ENCODE results near the gene TRPM1. TPM values are rescaled to one million over a fixed set of nuclear protein-coding genes. Genes with fewer than 3 reads are reported as not detected.
A peak's percentile ranks its signal among the peaks of the same experiment; 100 is the strongest.

The TRPM1 gene
- total RNA-seq (not detected), polyA plus RNA-seq (not detected), total RNA-seq (not detected)

DNA sequence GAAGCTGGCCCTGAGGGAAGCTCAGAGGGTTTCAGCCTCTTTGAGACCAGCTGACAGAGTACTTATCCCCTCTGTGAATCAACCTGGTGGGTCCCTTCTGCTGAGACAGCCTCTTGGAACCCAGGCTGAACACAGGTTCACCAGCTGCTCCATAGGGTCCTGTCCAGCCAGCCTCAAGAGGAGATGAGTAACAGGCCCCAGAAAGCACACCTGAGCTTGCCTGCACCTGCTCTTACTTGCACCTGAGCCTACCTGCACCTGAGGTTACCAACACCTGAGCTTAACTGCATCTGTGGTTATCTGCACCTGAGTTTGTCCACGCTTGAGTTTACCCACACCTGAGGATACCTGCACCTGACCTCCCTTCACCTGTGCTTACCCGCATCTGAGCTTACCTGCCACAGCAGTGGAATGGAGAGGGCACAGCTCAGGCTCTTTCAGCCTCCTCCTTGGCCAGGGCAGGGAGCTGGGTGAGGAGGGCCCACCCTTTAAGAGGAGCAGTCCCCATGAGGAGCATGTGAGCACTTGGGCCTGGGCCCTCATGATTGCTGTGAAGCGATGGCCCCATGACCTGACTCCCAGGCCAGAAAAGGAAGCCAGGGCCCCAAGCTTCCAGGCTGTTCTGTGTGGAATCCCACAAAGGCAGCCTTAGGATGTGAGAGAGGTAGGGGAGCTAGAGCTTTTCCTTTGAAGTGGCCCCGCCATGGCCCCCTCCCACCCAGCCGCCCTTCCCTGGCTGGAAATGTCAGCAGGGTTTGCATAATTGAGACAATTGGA is at the start of gene TRPM1:
TRPM1 (minus strand) TSS at position 464 of the 777 bp plus-strand sequence. CDS start 20,370 bp downstream, outside the sequence.
- intact Hi-C loops (cut with micrococcal nuclease) = no loop called here
- Mint-ChIP-seq H3K4me3 (no peak within 1 kb of the TSS), H3K27ac (no peak within 1 kb of the TSS), H3K9me3 (no peaks in the 10 kb centered on the region), H3K36me3 (no peaks in the 10 kb centered on the region), H3K27me3 (peaks cover 0 to 9% (median 0%) of the 10 kb centered on the region in 5 donors), H3K4me1 (peaks cover 0 to under 1% (median 0%) of the 10 kb centered on the region in 7 donors)
- ChIA-PET CTCF (interaction anchor here (0.6 kb wide), 1 partner anchor 48 kb away, joined by 3 read pairs; no protein-coding TSS in a partner anchor), POLR2A (no interaction called here)
- H3K27ac ChIP-seq (ENCODE audit: low read depth, low read length) = no peak within 1 kb of the TSS
- ATAC-seq (no peak), DNase-seq (no peak)
- H3K4me1 ChIP-seq (ENCODE audit: control insufficient read depth in 2 of 2, insufficient read depth in 2 of 2, low read length in 2 of 2) = no peaks in the 10 kb centered on the region
- no peaks in the 10 kb centered on the region for H3K36me3 ChIP-seq (ENCODE audit: control insufficient read depth in 2 of 3, insufficient read depth in 3 of 3, low read length in 3 of 3)
- no peaks in the 10 kb centered on the region for H3K9me3 ChIP-seq (ENCODE audit: control insufficient read depth in 2 of 3, low read length in 3 of 3)
- no peaks in the 10 kb centered on the region for H3K27me3 ChIP-seq (ENCODE audit: control insufficient read depth in 2 of 2, insufficient read depth in 2 of 2, low read length in 2 of 2)
- H3K4me3 ChIP-seq (ENCODE audit: low read length) = no peak within 1 kb of the TSS

DNA sequence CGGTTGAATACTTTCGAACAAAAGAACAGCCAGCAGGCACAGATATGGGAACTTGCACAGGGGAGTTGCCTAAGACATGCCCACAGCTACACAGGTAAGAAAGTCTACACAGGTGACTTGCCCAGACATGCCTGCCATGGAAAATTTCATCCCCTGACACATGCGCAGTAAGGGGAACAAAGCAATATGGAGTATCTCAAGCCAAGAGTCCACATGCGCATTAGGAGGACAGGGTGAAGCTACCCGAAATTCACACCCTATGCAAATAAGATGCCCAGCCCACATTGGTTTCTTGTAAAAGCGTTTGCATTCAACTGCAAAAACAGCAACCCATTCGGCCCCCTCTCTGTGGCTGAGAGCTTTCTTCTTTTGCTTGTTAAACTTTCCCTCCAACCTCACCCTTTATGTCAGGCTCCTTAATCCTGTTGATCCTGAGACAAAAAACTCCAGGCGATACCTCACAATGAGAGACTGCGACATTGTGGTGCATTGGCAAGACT is 49.3 kb upstream of the TRPM1 start:
- Histone ChIP-seq H3K27me3 (ENCODE audit: control insufficient read depth in 2 of 2, insufficient read depth in 2 of 2, low read length in 2 of 2) (no peaks in the 10 kb centered on the region), H3K36me3 (ENCODE audit: control insufficient read depth in 2 of 3, insufficient read depth in 3 of 3, low read length in 3 of 3) (no peaks in the 10 kb centered on the region), H3K27ac (ENCODE audit: low read depth, low read length) (no peak overlapping the region), H3K4me1 (ENCODE audit: control insufficient read depth in 2 of 2, insufficient read depth in 2 of 2, low read length in 2 of 2) (no peaks in the 10 kb centered on the region), H3K9me3 (ENCODE audit: control insufficient read depth in 2 of 3, low read length in 3 of 3) (no peaks in the 10 kb centered on the region), H3K4me3 (ENCODE audit: low read length) (no peak overlapping the region)
- DNase-seq (no peak), ATAC-seq (no peak)
- H3K4me1 Mint-ChIP-seq = peaks cover 0 to 4% (median 0%) of the 10 kb centered on the region in 7 donors
- H3K27ac Mint-ChIP-seq = no peak overlapping the region
- ChIA-PET CTCF (interaction anchor here (1.8 kb wide), 1 partner anchor 21 kb away, joined by 4 read pairs; no protein-coding TSS in a partner anchor), POLR2A (no interaction called here)
- H3K27me3 Mint-ChIP-seq = peaks cover 0 to 4% (median 3%) of the 10 kb centered on the region in 5 donors
- peaks cover 0 to 1% (median 0%) of the 10 kb centered on the region in 11 donors for H3K9me3 Mint-ChIP-seq
- H3K36me3 Mint-ChIP-seq = no peaks in the 10 kb centered on the region
- intact Hi-C loops (cut with micrococcal nuclease) = no loop called here
- H3K4me3 Mint-ChIP-seq = no peak overlapping the region

DNA sequence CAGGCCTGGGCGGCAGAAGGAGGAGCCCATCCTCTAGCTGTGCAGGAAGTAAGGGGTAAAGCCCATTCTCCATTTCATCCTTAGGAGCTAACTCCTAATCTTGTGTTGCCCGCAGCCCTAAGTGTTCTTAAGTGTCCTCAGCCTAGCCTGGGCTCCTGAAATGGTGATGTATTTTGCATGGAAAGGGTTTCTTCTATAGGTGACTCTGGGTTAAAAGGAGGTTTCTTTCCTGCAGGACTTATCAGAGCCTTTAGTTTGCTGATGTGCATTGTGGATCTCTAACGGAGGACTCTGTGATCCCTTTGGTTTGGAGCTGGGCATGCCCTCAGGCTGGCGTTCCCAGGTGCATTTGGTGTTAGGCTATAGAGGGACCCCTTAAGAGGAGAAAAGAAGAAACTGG is 48.5 kb upstream of the TRPM1 start:
- Mint-ChIP-seq H3K36me3 (no peaks in the 10 kb centered on the region), H3K4me1 (peaks cover 0 to 4% (median 0%) of the 10 kb centered on the region in 7 donors), H3K27ac (peak overlapping the region in 1 of 9 donors; percentile 80), H3K4me3 (no peak overlapping the region), H3K9me3 (peaks cover 0 to 1% (median 0%) of the 10 kb centered on the region in 11 donors), H3K27me3 (peaks cover 0 to 4% (median 3%) of the 10 kb centered on the region in 5 donors)
- ChIA-PET POLR2A (no interaction called here), CTCF (interaction anchor here (1.8 kb wide), 1 partner anchor 21 kb away, joined by 4 read pairs; no protein-coding TSS in a partner anchor)
- Histone ChIP-seq H3K4me1 (ENCODE audit: control insufficient read depth in 2 of 2, insufficient read depth in 2 of 2, low read length in 2 of 2) (no peaks in the 10 kb centered on the region), H3K4me3 (ENCODE audit: low read length) (no peak overlapping the region), H3K36me3 (ENCODE audit: control insufficient read depth in 2 of 3, insufficient read depth in 3 of 3, low read length in 3 of 3) (no peaks in the 10 kb centered on the region), H3K9me3 (ENCODE audit: control insufficient read depth in 2 of 3, low read length in 3 of 3) (no peaks in the 10 kb centered on the region), H3K27me3 (ENCODE audit: control insufficient read depth in 2 of 2, insufficient read depth in 2 of 2, low read length in 2 of 2) (no peaks in the 10 kb centered on the region), H3K27ac (ENCODE audit: low read depth, low read length) (no peak overlapping the region)
- intact Hi-C loops (cut with micrococcal nuclease) = no loop called here
- DNase-seq (no peak), ATAC-seq (no peak)

DNA sequence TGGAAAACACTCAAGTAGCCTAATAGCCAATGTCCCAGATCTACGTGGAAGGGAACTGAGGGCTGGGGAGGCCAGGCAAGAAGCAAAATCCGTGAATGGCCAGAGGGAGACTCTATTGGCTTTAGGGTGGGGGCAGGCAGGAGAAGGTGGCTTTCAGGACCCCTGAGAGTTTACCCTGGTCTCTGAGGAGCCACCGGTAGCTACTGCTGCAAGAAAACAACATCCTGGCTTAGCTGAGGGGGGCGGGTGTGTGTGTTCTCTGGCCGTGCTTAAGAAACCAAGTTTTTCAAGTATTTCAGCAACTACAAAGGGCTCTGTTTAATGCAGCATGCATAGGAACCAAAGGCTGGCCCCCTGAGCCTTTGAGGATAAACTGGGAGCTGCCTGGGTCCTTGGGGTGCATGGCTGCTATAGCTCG is 47.6 kb upstream of the TRPM1 start:
- Mint-ChIP-seq H3K27ac (no peak overlapping the region), H3K4me1 (peaks cover 0 to 4% (median 0%) of the 10 kb centered on the region in 7 donors), H3K4me3 (no peak overlapping the region), H3K9me3 (peaks cover 0 to 1% (median 0%) of the 10 kb centered on the region in 11 donors), H3K27me3 (peaks cover 0 to 4% (median 3%) of the 10 kb centered on the region in 5 donors), H3K36me3 (no peaks in the 10 kb centered on the region)
- CTCF ChIA-PET = no interaction called here
- Histone ChIP-seq H3K36me3 (ENCODE audit: control insufficient read depth in 2 of 3, insufficient read depth in 3 of 3, low read length in 3 of 3) (no peaks in the 10 kb centered on the region), H3K9me3 (ENCODE audit: control insufficient read depth in 2 of 3, low read length in 3 of 3) (no peaks in the 10 kb centered on the region), H3K27ac (ENCODE audit: low read depth, low read length) (no peak overlapping the region), H3K4me1 (ENCODE audit: control insufficient read depth in 2 of 2, insufficient read depth in 2 of 2, low read length in 2 of 2) (no peaks in the 10 kb centered on the region), H3K4me3 (ENCODE audit: low read length) (no peak overlapping the region), H3K27me3 (ENCODE audit: control insufficient read depth in 2 of 2, insufficient read depth in 2 of 2, low read length in 2 of 2) (no peaks in the 10 kb centered on the region)
- intact Hi-C loops (cut with micrococcal nuclease) = no loop called here
- POLR2A ChIA-PET = no interaction called here
- ATAC-seq (no peak), DNase-seq (no peak)

DNA sequence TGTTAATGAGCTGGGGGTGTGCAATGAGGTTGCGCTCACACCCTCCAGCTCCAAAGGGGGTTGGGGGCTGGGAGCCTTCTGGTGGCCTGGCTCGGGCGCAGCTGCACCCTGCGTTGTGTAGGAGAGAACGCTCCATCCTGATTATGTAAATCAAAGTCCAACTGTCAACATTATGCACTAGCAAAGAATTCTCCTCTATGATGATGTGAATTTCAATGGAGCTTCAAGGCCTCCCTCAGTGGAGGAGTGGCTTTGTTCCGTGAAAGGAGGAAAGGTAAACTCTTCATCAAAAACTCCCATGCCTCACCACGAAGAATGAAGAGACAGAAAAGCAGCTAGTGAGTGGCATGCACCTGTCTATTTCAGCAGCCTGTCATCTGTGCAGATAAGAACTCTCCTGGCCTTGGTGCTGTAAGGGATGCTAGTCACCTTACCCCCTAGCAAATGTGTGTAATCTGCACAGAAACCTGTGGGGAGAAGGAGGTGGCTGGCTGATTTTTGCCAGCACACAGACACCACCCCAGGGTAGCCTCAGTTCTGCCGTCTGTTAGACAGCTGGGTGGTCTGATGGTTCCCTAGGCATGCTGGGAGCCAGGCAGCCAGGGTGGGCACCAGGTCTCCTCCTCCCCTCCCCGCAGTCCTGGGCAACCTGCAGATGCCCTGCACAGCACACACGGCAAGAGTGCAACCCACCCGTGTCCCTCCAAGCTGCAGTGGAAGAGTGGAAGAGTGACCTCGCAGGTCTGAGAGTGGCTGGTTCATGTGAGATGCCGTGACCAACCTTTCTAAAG is 47.0 kb upstream of the TRPM1 start:
- ChIA-PET POLR2A (no interaction called here), CTCF (no interaction called here)
- intact Hi-C loops (cut with micrococcal nuclease) = no loop called here
- Mint-ChIP-seq H3K9me3 (peaks cover 0 to 1% (median 0%) of the 10 kb centered on the region in 11 donors), H3K4me1 (peaks cover 0 to 4% (median 0%) of the 10 kb centered on the region in 7 donors), H3K27me3 (peaks cover 0 to 3% (median 2%) of the 10 kb centered on the region in 5 donors), H3K27ac (peak overlapping the region in 1 of 9 donors; percentile 10), H3K36me3 (no peaks in the 10 kb centered on the region), H3K4me3 (no peak overlapping the region)
- H3K27me3 ChIP-seq (ENCODE audit: control insufficient read depth in 2 of 2, insufficient read depth in 2 of 2, low read length in 2 of 2) = no peaks in the 10 kb centered on the region
- no peaks in the 10 kb centered on the region for H3K36me3 ChIP-seq (ENCODE audit: control insufficient read depth in 2 of 3, insufficient read depth in 3 of 3, low read length in 3 of 3)
- H3K27ac ChIP-seq (ENCODE audit: low read depth, low read length) = no peak overlapping the region
- no peak overlapping the region for H3K4me3 ChIP-seq (ENCODE audit: low read length)
- H3K9me3 ChIP-seq (ENCODE audit: control insufficient read depth in 2 of 3, low read length in 3 of 3) = no peaks in the 10 kb centered on the region
- no peak for ATAC-seq
- no peak for DNase-seq
- no peaks in the 10 kb centered on the region for H3K4me1 ChIP-seq (ENCODE audit: control insufficient read depth in 2 of 2, insufficient read depth in 2 of 2, low read length in 2 of 2)

DNA sequence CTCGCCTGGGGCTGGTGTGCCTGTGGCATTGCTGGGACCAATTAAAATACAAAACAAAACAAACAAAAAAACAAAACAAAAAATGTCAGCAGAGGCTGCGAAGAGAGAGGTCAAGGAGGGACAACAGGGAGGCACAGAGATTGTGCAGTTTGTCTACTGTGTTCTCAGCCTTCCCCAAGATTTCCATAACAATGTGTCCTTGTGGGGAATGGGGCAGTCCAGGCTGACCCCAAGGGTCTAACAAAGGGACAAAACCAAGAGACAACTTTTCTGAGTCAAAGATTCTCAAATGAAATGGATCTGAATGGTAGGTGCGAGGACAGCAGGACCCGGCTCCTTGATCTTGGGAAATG is 46.4 kb upstream of the TRPM1 start:
- peaks cover 0 to 4% (median 0%) of the 10 kb centered on the region in 7 donors for H3K4me1 Mint-ChIP-seq
- ATAC-seq (no peak), DNase-seq (no peak)
- Histone ChIP-seq H3K9me3 (ENCODE audit: control insufficient read depth in 2 of 3, low read length in 3 of 3) (no peaks in the 10 kb centered on the region), H3K4me1 (ENCODE audit: control insufficient read depth in 2 of 2, insufficient read depth in 2 of 2, low read length in 2 of 2) (no peaks in the 10 kb centered on the region), H3K27ac (ENCODE audit: low read depth, low read length) (no peak overlapping the region), H3K4me3 (ENCODE audit: low read length) (no peak overlapping the region), H3K27me3 (ENCODE audit: control insufficient read depth in 2 of 2, insufficient read depth in 2 of 2, low read length in 2 of 2) (no peaks in the 10 kb centered on the region), H3K36me3 (ENCODE audit: control insufficient read depth in 2 of 3, insufficient read depth in 3 of 3, low read length in 3 of 3) (no peaks in the 10 kb centered on the region)
- peak overlapping the region in 1 of 9 donors; percentile 10 for H3K27ac Mint-ChIP-seq
- intact Hi-C loops (cut with micrococcal nuclease) = no loop called here
- H3K4me3 Mint-ChIP-seq = no peak overlapping the region
- POLR2A ChIA-PET = no interaction called here
- H3K27me3 Mint-ChIP-seq = peaks cover 0 to 3% (median 0%) of the 10 kb centered on the region in 5 donors
- H3K9me3 Mint-ChIP-seq = peaks cover 0 to 1% (median 0%) of the 10 kb centered on the region in 11 donors
- no peaks in the 10 kb centered on the region for H3K36me3 Mint-ChIP-seq
- CTCF ChIA-PET = no interaction called here
